GM18511 (cell line): ENCODE data around the gene KLHL25.

Experiments
- ATAC-seq: cut with Tn5 transposase; IDR thresholded peaks from one replicate; pipeline ENCODE4 v1.9.1; 2021; ENCODE audit warnings: mild to moderate bottlenecking, moderate library complexity; ENCODE audit not compliant: unreplicated experiment

The KLHL25 gene

GRCh38 chr15:85722374-85723152, 72.2 kb downstream of the KLHL25 start:
- no peak for ATAC-seq

GRCh38 chr15:85718981-85719380, 75.7 kb downstream of the KLHL25 start:
- no peak for ATAC-seq

GRCh38 chr15:85718271-85718971, 76.3 kb downstream of the KLHL25 start:
- peak; percentile 81 for ATAC-seq

GRCh38 chr15:85717212-85717611, 77.5 kb downstream of the KLHL25 start:
- no peak for ATAC-seq

GRCh38 chr15:85716261-85716660, 78.5 kb downstream of the KLHL25 start:
- ATAC-seq, result no peak

GRCh38 chr15:85711580-85712192, 83.0 kb downstream of the KLHL25 start:
- no peak for ATAC-seq

GRCh38 chr15:85710340-85710842, 84.3 kb downstream of the KLHL25 start:
- peak; percentile 64 for ATAC-seq
